D341Med (cell line): ENCODE data around the gene ACOX1.
A peak's percentile ranks its signal among the peaks of the same experiment; 100 is the strongest.

ENCODE experiments used
- DNase-seq: peaks from one replicate; pipeline ENCODE4 v3.0.0; 2012; ENCODE audit warnings: low spot score

ACOX1 gene

DNA sequence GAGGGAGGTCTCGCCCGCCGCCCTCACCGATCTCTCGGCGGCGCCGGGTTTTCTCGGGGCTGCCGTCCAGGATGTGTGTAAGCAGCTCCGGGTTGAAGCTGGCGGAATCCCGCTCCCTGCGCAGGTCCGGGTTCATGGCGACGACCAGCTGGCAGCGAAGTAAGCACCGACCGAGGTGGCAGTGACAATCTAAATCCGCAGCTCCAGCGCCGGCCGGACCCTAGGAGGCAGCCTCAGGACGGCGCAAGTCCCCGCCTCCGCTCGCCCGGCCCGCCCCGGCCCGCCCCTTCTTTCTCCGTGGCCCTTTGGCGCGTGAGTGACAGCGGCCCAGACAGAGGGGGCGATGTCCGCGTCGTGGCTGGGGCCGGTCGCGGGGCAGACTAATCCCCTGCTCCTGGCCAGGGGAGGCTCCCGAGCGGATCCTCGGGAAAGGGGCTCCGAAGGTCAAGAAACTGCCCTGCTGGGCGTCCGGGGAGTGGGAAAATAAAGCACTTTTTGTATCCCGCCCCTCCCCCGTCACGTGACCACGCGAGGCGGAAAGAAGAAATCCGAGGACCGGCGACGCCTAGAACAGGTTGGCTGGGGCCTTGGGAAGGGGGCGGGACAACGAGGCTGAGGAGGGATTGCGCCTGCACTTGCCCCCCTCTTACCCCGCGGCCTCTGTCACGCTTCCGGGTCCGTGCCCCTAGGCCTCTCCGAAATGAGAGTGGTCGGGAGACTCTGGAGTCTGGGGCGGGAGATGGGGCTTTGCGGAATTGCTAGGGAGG is at the start of gene ACOX1, which contains the start of gene TEN1:
TSS of gene ACOX1 (minus strand) at position 229 of the 767 bp plus-strand sequence. CDS start at position 136, 93 bp downstream.
TSS of gene TEN1 (plus strand) at position 303 of the 767 bp plus-strand sequence. CDS start 6,953 bp downstream, outside the sequence.
- DNase-seq, result peak; percentile 99

DNA sequence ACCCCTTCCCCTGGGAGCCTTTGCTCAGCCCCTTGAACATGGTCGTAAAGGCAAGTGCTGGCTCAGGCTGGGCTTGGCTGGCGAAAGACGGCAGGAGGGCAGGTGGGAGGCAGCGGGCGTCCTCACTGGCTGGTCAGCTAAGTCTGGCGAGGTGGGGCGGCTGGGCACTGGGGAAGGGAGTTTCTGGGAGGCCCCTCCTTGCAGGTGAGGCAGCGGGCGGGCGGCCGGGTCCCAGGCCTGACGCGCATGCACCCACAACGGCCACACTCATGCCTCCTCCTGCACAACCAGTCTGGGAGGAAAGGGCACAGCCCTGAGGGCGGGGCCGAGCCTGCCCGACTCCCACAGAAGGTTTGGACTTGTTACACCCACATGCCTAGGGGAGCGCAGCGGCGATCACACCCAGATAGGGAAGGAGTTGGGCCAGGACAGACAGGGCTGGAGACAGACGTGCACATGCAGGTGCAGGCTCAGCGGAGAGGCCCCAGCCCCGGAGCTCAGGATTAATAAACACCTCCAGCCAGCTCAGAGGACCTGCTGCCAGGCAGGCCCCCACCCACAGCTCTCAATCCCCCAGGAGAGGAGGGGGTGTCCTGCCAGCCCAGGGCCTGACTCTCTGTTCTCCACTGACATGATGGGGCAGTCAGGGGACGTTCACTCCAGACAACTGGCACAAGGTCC is 48.3 kb upstream of the ACOX1 start, which contains the start of gene EVPL:
TSS of gene EVPL (minus strand) at position 148 of the 681 bp plus-strand sequence. CDS start at position 40, 108 bp downstream.
- DNase-seq, result no peak

GRCh38 chr17:76026714-76027158 is 47.8 kb upstream of the ACOX1 start:
- DNase-seq, result no peak

GRCh38 chr17:76025294-76025693 is 46.3 kb upstream of the ACOX1 start:
- no peak for DNase-seq

- no peak for DNase-seq
These were observed 45.4 kb upstream of the ACOX1 start for GRCh38 chr17:76024353-76024752.

DNA sequence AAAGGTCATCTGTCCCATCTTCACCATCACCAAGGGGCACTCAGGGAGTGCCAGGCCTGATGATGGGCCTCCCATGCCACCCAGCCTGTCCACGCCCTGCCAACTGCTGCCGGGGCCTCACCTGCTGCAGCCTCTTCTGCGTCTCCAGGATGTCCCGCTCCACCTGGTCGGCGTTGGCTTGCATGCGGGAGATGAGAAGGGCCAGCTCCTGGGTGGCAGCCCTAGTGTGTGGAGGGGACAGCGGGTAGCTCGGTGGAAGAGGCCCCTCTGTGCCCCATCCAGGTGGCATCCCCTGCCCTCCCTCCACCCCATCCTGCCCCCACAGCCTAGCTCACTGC is 44.9 kb upstream of the ACOX1 start:
- DNase-seq, result no peak

DNA sequence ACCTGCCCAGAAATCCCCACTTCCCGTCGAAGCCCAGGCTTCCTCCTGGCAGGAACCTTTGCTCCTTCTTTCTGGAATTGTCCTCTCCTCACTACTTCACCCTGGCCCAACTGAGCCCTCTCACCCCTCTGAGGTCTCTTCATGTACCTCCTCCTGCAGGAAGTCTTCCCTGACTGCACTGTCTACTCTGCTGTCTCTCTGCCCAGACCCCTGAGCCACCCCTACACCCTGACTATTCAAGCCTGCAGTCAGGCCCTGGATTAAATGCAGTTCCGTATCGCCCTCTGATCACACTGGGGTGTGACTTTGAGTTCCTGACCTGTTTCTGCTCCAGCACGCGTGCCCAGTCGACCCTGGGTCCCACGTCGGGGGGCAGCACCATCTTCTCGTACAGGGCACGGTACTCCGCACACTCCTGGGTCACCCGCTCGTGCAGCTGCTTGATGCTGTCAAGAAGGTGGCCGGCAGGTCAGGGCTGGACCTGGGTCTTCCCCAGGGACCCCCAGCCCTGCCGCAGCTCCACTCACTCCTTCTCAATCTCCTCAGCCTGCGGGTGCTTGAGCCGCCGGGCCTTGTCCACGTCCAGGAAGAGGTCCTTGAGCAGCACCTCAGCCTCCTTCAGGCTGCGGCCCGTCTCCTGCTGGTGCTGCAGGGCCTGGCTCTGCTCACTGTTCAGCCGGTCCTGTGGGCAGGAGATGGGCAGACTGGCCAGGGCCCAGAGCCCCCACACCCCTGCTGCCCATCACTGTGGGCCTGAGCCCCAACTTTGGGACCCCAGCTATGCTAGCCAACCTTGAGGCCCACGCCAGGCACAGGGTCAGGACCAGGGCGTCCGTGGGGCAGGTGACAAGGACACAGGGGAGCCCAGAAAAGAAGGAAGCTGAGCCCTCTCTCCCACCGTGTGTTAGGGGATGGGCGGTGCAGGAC is 44.3 kb upstream of the ACOX1 start:
- no peak for DNase-seq

DNA sequence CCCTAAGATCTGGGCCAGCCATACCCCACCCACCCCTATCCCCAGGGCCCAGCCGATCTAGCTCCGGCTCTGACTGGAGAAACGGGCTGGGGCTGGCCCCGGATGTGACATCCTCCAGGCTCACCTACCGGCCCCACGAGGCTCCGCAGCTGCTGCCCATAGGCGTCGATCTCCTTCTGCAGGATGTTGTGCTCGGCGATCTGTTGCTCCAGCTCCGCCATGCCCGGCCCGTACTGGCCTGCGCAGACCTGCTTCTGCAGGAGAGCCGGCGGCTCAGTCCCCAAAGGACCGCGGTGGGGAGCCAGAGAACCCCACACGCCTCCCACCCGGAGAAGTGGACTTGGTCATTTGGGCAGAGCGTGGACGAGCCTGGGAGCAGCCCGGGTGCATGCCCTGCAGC is 43.3 kb upstream of the ACOX1 start:
- no peak for DNase-seq

GRCh38 chr17:76019833-76020467 is 41.0 kb upstream of the ACOX1 start:
- DNase-seq, result no peak

DNA sequence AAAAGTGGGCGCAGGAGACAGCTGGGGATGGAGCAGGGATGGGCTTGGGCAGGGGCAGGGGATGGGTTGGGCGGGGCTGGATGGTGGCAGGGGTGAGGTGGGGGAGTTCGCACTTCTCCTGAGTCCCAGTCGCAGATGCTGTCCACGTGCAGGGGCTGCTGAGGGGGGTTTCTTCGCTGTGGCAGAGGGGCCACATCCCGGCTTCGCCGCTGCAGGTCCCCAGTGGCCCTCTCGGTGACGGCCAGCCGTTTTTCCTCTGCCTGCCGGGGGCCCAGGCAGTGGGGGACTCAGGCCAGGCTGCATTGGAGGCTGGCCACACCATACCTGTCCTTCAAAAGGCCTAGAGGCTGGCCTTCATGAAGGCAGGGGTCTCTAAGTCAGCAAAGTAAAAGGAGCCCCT is 39.8 kb upstream of the ACOX1 start:
- no peak for DNase-seq

DNA sequence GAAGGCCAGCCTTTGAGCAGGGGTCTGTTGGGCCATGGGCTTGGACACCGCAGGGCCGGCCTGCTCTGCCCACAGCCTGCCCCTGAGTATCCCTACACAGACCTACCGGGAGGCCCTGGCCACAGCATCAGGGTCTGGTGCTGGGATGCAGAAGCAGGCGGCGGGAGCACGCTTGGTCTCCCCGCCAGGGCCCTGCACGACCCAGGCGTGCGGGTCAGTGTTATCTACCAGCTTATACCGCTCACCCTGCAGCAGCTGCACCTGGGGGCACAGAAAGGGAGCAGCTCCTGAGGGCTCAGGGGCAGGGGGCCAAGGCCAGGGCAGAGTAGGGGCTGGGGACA is 39.3 kb upstream of the ACOX1 start:
- no peak for DNase-seq

- DNase-seq, result no peak
These were observed 38.7 kb upstream of the ACOX1 start for GRCh38 chr17:76017481-76018339.

DNA sequence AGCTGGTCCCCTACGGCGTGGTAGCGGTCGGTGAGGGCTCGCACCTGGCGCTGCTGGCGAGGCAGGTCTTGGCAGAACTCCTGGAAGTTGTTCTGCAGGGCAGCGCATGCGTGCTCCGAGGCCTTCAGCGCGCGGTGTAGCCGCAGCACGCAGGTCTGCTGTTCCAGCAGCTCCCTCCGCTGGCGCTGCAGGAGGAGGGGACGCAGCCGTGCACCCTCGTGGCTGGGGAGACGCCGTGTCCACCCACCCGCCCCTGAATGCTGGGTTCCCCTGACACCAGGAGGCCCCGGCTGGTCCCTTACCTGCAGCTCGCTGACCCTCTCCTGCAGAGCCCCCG is 35.9 kb upstream of the ACOX1 start:
- DNase-seq, result no peak

DNA sequence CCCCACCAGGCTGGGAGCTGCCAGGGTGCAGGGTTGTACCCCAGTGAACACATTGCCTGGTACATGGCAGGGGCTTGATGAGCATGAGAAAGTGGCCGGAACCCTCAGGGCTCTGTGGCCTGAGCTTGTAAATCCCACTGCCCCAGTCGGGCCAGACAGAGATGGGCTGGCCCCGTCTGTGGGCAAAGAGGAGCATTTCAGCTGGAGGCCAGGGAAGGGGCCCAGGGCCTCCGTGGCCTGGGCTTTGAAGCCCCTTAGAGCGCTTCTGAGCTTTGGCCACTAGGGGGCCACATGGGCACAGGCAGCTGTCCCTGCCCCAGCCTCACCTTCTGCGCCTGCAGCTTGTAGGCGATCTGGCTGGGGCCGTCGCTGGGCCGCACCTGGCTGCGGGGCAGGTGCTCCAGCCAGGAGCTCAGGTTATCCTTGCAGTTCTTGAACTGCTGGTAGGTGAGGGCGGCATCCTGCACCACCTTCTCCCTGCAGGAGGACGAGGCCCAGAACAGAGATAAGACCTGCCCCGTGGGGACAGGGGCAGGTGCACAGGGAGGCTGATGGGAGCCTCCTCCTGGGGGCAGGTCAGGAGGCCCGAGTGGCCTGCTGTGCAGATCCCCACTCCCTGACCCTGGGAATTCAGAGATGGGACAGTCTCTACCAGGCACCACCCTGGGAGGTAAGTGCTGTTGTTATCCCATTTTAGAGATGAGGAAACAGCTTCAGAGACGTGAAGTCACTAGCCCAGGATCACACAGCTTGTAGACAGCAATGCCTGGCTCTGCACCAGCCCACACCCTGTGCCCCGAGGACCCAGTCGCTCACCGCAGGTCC is 35.3 kb upstream of the ACOX1 start:
- peak; percentile 97 for DNase-seq

GRCh38 chr17:76013377-76013932 is 34.5 kb upstream of the ACOX1 start:
- DNase-seq, result no peak

DNA sequence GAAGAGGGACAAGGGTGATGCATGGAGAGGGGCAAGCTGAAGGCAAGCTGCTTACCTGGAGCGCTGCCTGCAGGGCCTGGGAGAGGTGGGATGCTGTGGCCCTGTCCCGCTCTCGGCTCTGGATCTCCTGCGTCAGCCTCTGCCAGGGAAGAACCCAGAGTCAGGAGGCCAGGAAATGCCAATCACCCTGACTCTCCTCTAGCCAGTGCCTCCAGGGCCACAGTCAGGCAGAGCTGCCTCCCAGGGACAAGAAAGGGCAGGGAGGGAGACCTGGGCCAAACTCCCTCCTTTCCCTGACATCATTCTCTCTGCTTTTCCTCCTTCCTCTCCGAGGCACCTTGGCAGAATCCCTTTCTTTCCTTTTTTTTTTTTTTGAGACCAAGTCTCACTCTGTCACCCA is 33.0 kb upstream of the ACOX1 start:
- DNase-seq, result no peak

- DNase-seq, result no peak
These were observed 31.1 kb upstream of the ACOX1 start for GRCh38 chr17:76009969-76010661.

DNA sequence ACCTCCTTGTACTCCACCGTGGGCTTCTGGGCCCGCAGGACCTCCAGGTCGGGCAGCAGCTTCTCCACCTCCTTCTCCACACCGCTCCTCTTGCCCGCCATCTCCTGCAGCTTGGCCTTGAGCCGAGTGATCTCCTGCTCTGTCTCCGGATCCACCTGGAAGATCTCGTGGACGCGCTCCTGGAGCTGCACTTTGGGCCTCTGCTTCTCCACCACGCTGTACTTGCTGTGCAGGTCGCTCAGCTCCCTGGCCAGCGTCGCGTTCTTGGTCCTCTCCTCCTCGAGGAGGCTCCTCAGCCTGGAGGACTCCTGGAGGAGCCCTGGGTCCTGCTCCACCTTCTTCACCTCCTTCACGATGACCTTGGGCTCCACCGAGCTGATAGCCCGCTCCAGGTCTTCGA is 30.5 kb upstream of the ACOX1 start:
- no peak for DNase-seq
